Neuronal stem cell (in vitro differentiated cells): ENCODE measurements around the gene ST8SIA1.

ENCODE experiments used
- DNase-seq: peaks from one replicate; pipeline ENCODE4 v3.0.0-alpha.2; 2013; ENCODE audit warnings: low spot score
- H2AFZ ChIP-seq: one replicate; pipeline ENCODE4 v1.6.1; 2013; ENCODE audit warnings: mild to moderate bottlenecking, low read length, inconsistent platforms
- H2AK5ac ChIP-seq: 2 replicates; pipeline ENCODE4 v1.6.1; 2013; ENCODE audit warnings: low read depth, mild to moderate bottlenecking, inconsistent platforms, low read length, moderate library complexity, mixed read lengths
- H2BK120ac ChIP-seq: 2 replicates; pipeline ENCODE4 v1.6.1; 2013; ENCODE audit warnings: low read depth, mild to moderate bottlenecking, inconsistent platforms, low read length, moderate library complexity, mixed read lengths
- H2BK12ac ChIP-seq: one replicate; pipeline ENCODE4 v1.6.1; 2013; ENCODE audit warnings: low read length, inconsistent platforms
- H2BK15ac ChIP-seq: 2 replicates; pipeline ENCODE4 v1.6.1; 2013; ENCODE audit warnings: mild to moderate bottlenecking, low read length, inconsistent platforms, mixed read lengths
- H2BK5ac ChIP-seq: one replicate; pipeline ENCODE4 v1.6.1; 2013; ENCODE audit warnings: inconsistent platforms, mild to moderate bottlenecking, low read length, moderate library complexity
- H3K14ac ChIP-seq: one replicate; pipeline ENCODE4 v1.6.1; 2013; ENCODE audit warnings: low read length, inconsistent platforms
- H3K18ac ChIP-seq: 2 replicates; pipeline ENCODE4 v1.6.1; 2013; ENCODE audit warnings: low read length, inconsistent platforms
- H3K23ac ChIP-seq: 2 replicates; pipeline ENCODE4 v1.6.1; 2013; ENCODE audit warnings: low read depth, mild to moderate bottlenecking, mixed read lengths, low read length, inconsistent platforms; ENCODE audit not compliant: poor library complexity
- H3K27ac ChIP-seq: replicated peaks from 3 replicates; pipeline ENCODE4 v1.5.1; 2013; ENCODE audit warnings: low read length, inconsistent platforms
- H3K27me3 ChIP-seq, 3 experiments: 2 replicates each; pipeline ENCODE4 v1.6.1; 2013; ENCODE audit warnings: low read length in 3 of 3, mild to moderate bottlenecking in 2 of 3, inconsistent platforms in 1 of 3, low read depth in 1 of 3, mixed read lengths in 1 of 3, moderate library complexity in 1 of 3; ENCODE audit not compliant: control insufficient read depth in 3 of 3, insufficient read depth in 3 of 3
- H3K36me3 ChIP-seq, 2 donors: replicated peaks in 1 of 2; 2 replicates each; pipeline ENCODE4 v1.6.1; 2013; ENCODE audit warnings: low read length in 2 of 2; ENCODE audit not compliant: control insufficient read depth in 2 of 2, insufficient read depth in 2 of 2
- H3K4ac ChIP-seq: 2 replicates; pipeline ENCODE4 v1.6.1; 2013; ENCODE audit warnings: inconsistent platforms, mild to moderate bottlenecking, low read length, moderate library complexity
- H3K4me1 ChIP-seq, 2 donors: 1 replicate in 1 of 2; 2 replicates in 1 of 2; pipeline ENCODE4 v1.6.1; 2013; ENCODE audit warnings: low read length in 2 of 2, low read depth in 1 of 2; ENCODE audit not compliant: control insufficient read depth in 2 of 2, insufficient read depth in 1 of 2
- H3K4me2 ChIP-seq: one replicate; pipeline ENCODE4 v1.6.1; 2013; ENCODE audit warnings: mild to moderate bottlenecking, low read length, inconsistent platforms; ENCODE audit not compliant: insufficient read depth, poor library complexity, severe bottlenecking
- H3K4me3 ChIP-seq, 2 donors: 2 replicates each; pipeline ENCODE4 v1.5.1; 2013; ENCODE audit warnings: low read length in 2 of 2, mild to moderate bottlenecking in 2 of 2, inconsistent platforms in 1 of 2, moderate library complexity in 1 of 2
- H3K79me1 ChIP-seq: one replicate; pipeline ENCODE4 v1.6.1; 2013; ENCODE audit warnings: low read depth, mild to moderate bottlenecking, inconsistent platforms, low read length, moderate library complexity
- H3K9ac ChIP-seq: one replicate; pipeline ENCODE4 v1.6.1; 2013; ENCODE audit warnings: mild to moderate bottlenecking, low read depth, low read length, inconsistent platforms; ENCODE audit not compliant: poor library complexity
- H3K9me3 ChIP-seq, 2 donors: replicated peaks in 1 of 2; 2 replicates each; pipeline versions ENCODE3 to v1.6.1; 2013; ENCODE audit warnings: low read length in 2 of 2, mild to moderate bottlenecking in 2 of 2, inconsistent platforms in 1 of 2, low read depth in 1 of 2, mixed read lengths in 1 of 2, moderate library complexity in 1 of 2; ENCODE audit not compliant: control insufficient read depth in 2 of 2, insufficient read depth in 1 of 2
- H4K8ac ChIP-seq: one replicate; pipeline ENCODE4 v1.6.1; 2013; ENCODE audit warnings: low read depth, mild to moderate bottlenecking, inconsistent platforms, low read length, moderate library complexity
- H4K91ac ChIP-seq: one replicate; pipeline ENCODE4 v1.6.1; 2013; ENCODE audit warnings: low read length, low read depth, mild to moderate bottlenecking, inconsistent platforms; ENCODE audit not compliant: poor library complexity
- WGBS, 2 donors: extraction: QIAGEN DNeasy Blood & Tissue Kit; methylation state at CpG; one replicate each; pipeline ENCODE4 v1.1.7; 2013; ENCODE audit warnings: missing lambda C conversion rate in 2 of 2, mixed read lengths in 1 of 2; ENCODE audit not compliant: insufficient read length in 2 of 2, insufficient replicate concordance in 1 of 2; ENCODE audit errors: extremely low coverage in 2 of 2; 5-methylcytosine and 5-hydroxymethylcytosine counted together

ST8SIA1 gene

DNA sequence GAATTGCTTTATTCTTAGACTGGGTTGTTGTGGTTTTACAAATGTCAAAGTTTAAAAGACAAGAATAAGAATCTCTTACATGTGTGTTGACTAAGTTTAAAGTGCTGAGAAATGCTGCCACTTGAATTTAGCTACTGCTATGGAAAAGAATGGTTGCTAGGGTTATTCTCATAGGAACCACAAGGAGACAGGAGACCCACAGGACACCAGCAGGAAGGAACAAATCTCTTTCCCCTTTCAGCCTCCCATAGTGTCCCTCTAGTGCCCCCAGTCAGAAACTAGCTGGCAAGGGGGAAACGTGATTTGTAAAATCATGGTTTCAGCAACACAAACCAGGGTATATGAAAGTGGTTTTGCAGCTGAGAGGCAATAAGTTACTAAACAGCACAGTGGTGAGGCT lies 102.7 kb downstream of the ST8SIA1 start:
- Histone ChIP-seq H3K4ac (no peak overlapping the region), H3K9ac (no peak overlapping the region), H4K8ac (no peak overlapping the region), H3K27ac (no peak overlapping the region), H2BK15ac (no peak overlapping the region), H2BK120ac (no peak overlapping the region), H2BK5ac (no peak overlapping the region), H3K4me2 (no peak overlapping the region), H3K23ac (no peak overlapping the region), H3K9me3 (no peaks in the 10 kb centered on the region), H4K91ac (no peak overlapping the region), H3K18ac (no peak overlapping the region), H3K14ac (no peak overlapping the region), H3K79me1 (no peaks in the 10 kb centered on the region), H3K36me3 (no peaks in the 10 kb centered on the region), H2BK12ac (no peak overlapping the region), H3K4me3 (no peak overlapping the region), H2AFZ (no peak overlapping the region), H3K4me1 (no peaks in the 10 kb centered on the region), H2AK5ac (no peak overlapping the region), H3K27me3 (no peaks in the 10 kb centered on the region)
- no CpG with 5 or more reads among the region's 1 CpG for WGBS, 2 donors
- DNase-seq, result no peak

DNA sequence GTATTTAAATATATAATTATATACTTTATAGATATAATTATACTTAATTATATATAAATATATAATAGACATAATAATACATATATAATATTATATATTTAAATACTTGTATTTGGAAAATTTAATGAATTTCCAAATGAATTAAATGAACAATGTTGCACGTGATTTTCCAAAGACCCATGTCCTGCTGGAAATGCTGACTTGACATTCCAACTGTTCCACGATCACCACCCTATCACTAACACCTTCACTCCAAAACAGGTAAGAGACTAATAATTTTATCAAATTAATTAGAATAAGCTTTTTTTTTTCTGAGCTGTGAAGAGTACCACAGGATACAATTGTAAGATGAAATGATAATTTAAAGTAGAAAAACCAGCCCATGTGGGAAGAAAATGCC lies 103.4 kb downstream of the ST8SIA1 start:
- H2AFZ ChIP-seq, result no peak overlapping the region
- no peak for DNase-seq
- no peak overlapping the region for H2BK15ac ChIP-seq
- H3K36me3 ChIP-seq, result no peaks in the 10 kb centered on the region
- no peak overlapping the region for H3K4me3 ChIP-seq
- no peak overlapping the region for H3K4ac ChIP-seq
- whole genome bisulfite sequencing, 2 donors, result no CpG with 5 or more reads among the region's 2 CpGs
- no peak overlapping the region for H2BK120ac ChIP-seq
- no peaks in the 10 kb centered on the region for H3K9me3 ChIP-seq
- H3K79me1 ChIP-seq, result no peaks in the 10 kb centered on the region
- no peak overlapping the region for H3K23ac ChIP-seq
- H3K14ac ChIP-seq, result no peak overlapping the region
- H2BK12ac ChIP-seq, result no peak overlapping the region
- H3K4me2 ChIP-seq, result no peak overlapping the region
- H2AK5ac ChIP-seq, result no peak overlapping the region
- no peak overlapping the region for H2BK5ac ChIP-seq
- no peaks in the 10 kb centered on the region for H3K4me1 ChIP-seq
- no peak overlapping the region for H4K91ac ChIP-seq
- no peaks in the 10 kb centered on the region for H3K27me3 ChIP-seq
- H3K27ac ChIP-seq, result no peak overlapping the region
- H3K9ac ChIP-seq, result no peak overlapping the region
- H3K18ac ChIP-seq, result no peak overlapping the region
- H4K8ac ChIP-seq, result no peak overlapping the region

DNA sequence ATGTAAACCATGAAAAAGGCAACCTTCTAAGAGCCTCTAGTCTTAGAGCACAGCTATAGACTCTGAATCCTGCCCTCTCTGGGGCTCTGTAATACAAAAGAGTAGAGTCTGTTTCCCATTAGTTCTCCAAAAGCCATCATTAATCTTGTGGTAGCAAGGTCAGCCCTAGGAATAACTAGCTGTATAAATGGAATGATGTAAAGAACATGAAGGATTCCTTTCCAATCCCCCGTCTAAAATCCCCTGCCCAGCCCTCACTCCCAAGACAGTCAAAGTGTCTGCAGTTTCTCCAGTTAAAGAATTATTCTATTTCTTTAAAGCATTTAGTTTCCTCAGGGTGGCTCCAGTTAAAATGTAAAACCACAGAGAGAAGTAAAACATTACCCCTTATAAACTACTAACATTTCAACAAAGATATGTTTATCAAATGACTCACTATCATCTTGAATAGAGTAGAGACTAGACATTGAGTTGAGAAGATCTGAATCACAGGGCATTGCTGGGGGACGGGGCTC lies 104.2 kb downstream of the ST8SIA1 start:
- no CpG with 5 or more reads among the region's 2 CpGs for WGBS, 2 donors
- Histone ChIP-seq H3K36me3 (no peaks in the 10 kb centered on the region), H3K27me3 (no peaks in the 10 kb centered on the region), H2AK5ac (no peak overlapping the region), H2BK12ac (no peak overlapping the region), H3K79me1 (no peaks in the 10 kb centered on the region), H4K8ac (no peak overlapping the region), H3K27ac (no peak overlapping the region), H3K4me3 (no peak overlapping the region), H2BK5ac (no peak overlapping the region), H3K18ac (no peak overlapping the region), H4K91ac (no peak overlapping the region), H2AFZ (no peak overlapping the region), H3K4me1 (no peaks in the 10 kb centered on the region), H3K9me3 (no peaks in the 10 kb centered on the region), H3K4me2 (no peak overlapping the region), H3K23ac (no peak overlapping the region), H3K4ac (no peak overlapping the region), H2BK15ac (no peak overlapping the region), H3K9ac (no peak overlapping the region), H2BK120ac (no peak overlapping the region), H3K14ac (no peak overlapping the region)
- no peak for DNase-seq

DNA sequence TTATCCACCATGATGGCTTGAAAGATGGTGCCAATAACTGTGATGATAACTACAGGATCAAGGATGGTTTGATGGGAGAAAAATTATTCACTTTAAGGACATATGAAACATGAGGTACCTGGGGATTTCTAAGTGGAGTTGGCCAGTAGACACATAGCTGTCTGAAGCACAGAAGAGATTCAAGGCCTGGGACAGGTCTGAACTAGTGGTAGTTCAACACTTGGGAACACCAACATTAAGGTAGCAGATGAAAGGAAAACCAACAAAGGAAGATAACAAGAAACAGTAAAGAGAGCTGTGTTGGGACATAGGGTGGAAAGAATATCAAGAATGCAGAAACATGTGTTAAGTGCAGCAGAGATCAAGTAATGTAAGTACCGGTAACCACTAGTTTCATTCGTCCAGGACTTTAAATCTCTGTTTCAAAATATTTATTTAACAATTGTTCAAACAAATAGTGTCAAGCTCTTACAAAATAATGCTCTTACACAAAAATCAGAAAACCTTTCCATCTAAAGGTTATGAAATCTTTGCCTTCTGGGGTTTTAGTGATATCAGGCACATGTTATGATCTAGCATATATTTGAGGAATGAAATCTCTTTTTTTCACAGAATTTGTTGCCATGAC lies 104.7 kb downstream of the ST8SIA1 start:
- Histone ChIP-seq H3K36me3 (no peaks in the 10 kb centered on the region), H3K14ac (no peak overlapping the region), H3K79me1 (no peaks in the 10 kb centered on the region), H3K4me3 (no peak overlapping the region), H3K4me1 (no peaks in the 10 kb centered on the region), H2BK120ac (no peak overlapping the region), H3K9ac (no peak overlapping the region), H2AFZ (no peak overlapping the region), H2BK5ac (no peak overlapping the region), H3K27me3 (no peaks in the 10 kb centered on the region), H2AK5ac (no peak overlapping the region), H3K23ac (no peak overlapping the region), H3K18ac (no peak overlapping the region), H3K4ac (no peak overlapping the region), H4K8ac (no peak overlapping the region), H3K27ac (no peak overlapping the region), H3K9me3 (no peaks in the 10 kb centered on the region), H3K4me2 (no peak overlapping the region), H2BK12ac (no peak overlapping the region), H4K91ac (no peak overlapping the region), H2BK15ac (no peak overlapping the region)
- no CpG with 5 or more reads among the region's 2 CpGs for WGBS, 2 donors
- no peak for DNase-seq
